HepG2 (cell line): Measurements from ENCODE around the gene PLEKHA3. TPM values are rescaled to one million over a fixed set of nuclear protein-coding genes. Genes with fewer than 3 reads are reported as not detected.

Experiments
- BHLHE40 ChIP-seq: IDR thresholded peaks from 2 replicates; pipeline ENCODE4 v1.6.1; 2011; ENCODE audit warnings: low read length, improper control_type of control experiment
- CEBPG ChIP-seq: IDR thresholded peaks from 2 replicates; pipeline ENCODE4 v1.6.1; 2016
- FOXA3 ChIP-seq: IDR thresholded peaks from 2 replicates; pipeline ENCODE4 v1.6.1; 2016; ENCODE audit warnings: missing genetic modification reagents, missing compliant biosample characterization
- FOXC1 ChIP-seq: sonication (generic); formaldehyde crosslinking; IDR thresholded peaks from 2 replicates; pipeline ENCODE4 v1.8.0; 2022; ENCODE audit warnings: mild to moderate bottlenecking, missing genetic modification reagents, borderline replicate concordance
- FOXJ3 ChIP-seq: sonication (generic); formaldehyde crosslinking; IDR thresholded peaks from 2 replicates; pipeline ENCODE4 v1.4.0; 2020; ENCODE audit warnings: missing genetic modification reagents, mild to moderate bottlenecking, borderline replicate concordance
- FOXP4 ChIP-seq: sonication (generic); formaldehyde crosslinking; IDR thresholded peaks from 2 replicates; pipeline ENCODE4 v1.4.0; 2020; ENCODE audit warnings: missing genetic modification reagents
- GABPA ChIP-seq, 2 experiments: IDR thresholded peaks; 2 replicates each; pipeline ENCODE4 v1.6.1; 2011 to 2016; ENCODE audit warnings: low read depth in 2 of 2, low read length in 1 of 2, missing biosample characterization in 1 of 2, missing genetic modification characterization in 1 of 2
- KDM3A ChIP-seq: IDR thresholded peaks from 2 replicates; pipeline ENCODE4 v1.6.1; 2018; ENCODE audit warnings: low read depth, missing compliant biosample characterization
- MIER3 ChIP-seq: IDR thresholded peaks from 2 replicates; pipeline ENCODE4 v1.6.1; 2016; ENCODE audit warnings: missing compliant biosample characterization, borderline replicate concordance
- NCOA2 ChIP-seq: sonication (generic); formaldehyde crosslinking; IDR thresholded peaks from 2 replicates; pipeline ENCODE4 v1.8.0; 2022; ENCODE audit warnings: inconsistent platforms
- NFIC ChIP-seq: IDR thresholded peaks from 2 replicates; pipeline ENCODE4 v1.6.1; 2012; ENCODE audit warnings: mild to moderate bottlenecking, low read length, inconsistent platforms
- NKX3-1 ChIP-seq: sonication (generic); formaldehyde crosslinking; IDR thresholded peaks from 2 replicates; pipeline ENCODE4 v1.5.0; 2020; ENCODE audit warnings: missing genetic modification reagents
- ONECUT2 ChIP-seq: sonication (generic); formaldehyde crosslinking; IDR thresholded peaks from 2 replicates; pipeline ENCODE4 v1.4.0; 2020; ENCODE audit warnings: missing genetic modification reagents
- PAXIP1 ChIP-seq: sonication (generic); formaldehyde crosslinking; conservative IDR thresholded peaks from 2 replicates; pipeline ENCODE4 v1.4.0; 2020; ENCODE audit warnings: mild to moderate bottlenecking, missing genetic modification reagents, moderate library complexity
- RXRB ChIP-seq: IDR thresholded peaks from 2 replicates; pipeline ENCODE4 v1.6.1; 2016; ENCODE audit warnings: borderline replicate concordance, missing genetic modification reagents, missing compliant biosample characterization
- SOX5 ChIP-seq: IDR thresholded peaks from 2 replicates; pipeline ENCODE4 v1.6.1; 2016; ENCODE audit warnings: borderline replicate concordance
- SSRP1 ChIP-seq: IDR thresholded peaks from 2 replicates; pipeline ENCODE4 v1.6.1; 2016; ENCODE audit warnings: control low read depth
- TARDBP ChIP-seq: sonication (generic); formaldehyde crosslinking; IDR thresholded peaks from 2 replicates; pipeline ENCODE4 v1.8.0; 2022; ENCODE audit warnings: mild to moderate bottlenecking, missing genetic modification reagents
- YEATS4 ChIP-seq: sonication (generic); formaldehyde crosslinking; IDR thresholded peaks from 2 replicates; pipeline ENCODE4 v1.4.0; 2020; ENCODE audit warnings: missing genetic modification reagents, borderline replicate concordance
- YY1 ChIP-seq: IDR thresholded peaks from 2 replicates; pipeline ENCODE4 v1.6.1; 2011; ENCODE audit warnings: low read length, low read depth, moderate library complexity, mild to moderate bottlenecking; ENCODE audit not compliant: insufficient read depth, insufficient replicate concordance
- ZNF33B ChIP-seq: sonication (generic); formaldehyde crosslinking; IDR thresholded peaks from 2 replicates; pipeline ENCODE4 v1.5.1; 2020; ENCODE audit warnings: mild to moderate bottlenecking, missing genetic modification reagents
- ZNF607 ChIP-seq: sonication (generic); formaldehyde crosslinking; IDR thresholded peaks from 2 replicates; pipeline ENCODE4 v1.5.1; 2020; ENCODE audit warnings: missing genetic modification reagents, mild to moderate bottlenecking, borderline replicate concordance
- ZNF891 ChIP-seq: sonication (generic); formaldehyde crosslinking; IDR thresholded peaks from 2 replicates; pipeline ENCODE4 v1.5.0; 2020; ENCODE audit warnings: mild to moderate bottlenecking, missing genetic modification reagents
- polyA plus RNA-seq, 8 experiments: library from polyadenylated mRNA; depleted of rRNA in 3 of 8; stranded (reverse) in 7 of 8; unstranded in 1 of 8; fragments of >200 nt; fragmentation: Illumina TruSeq in 4 of 8; extraction: Trizol in 4 of 8; gene quantifications; 2 replicates each; pipeline versions ENCODE4 v1.2.1 to v1.2.3, GENCODE V29; 2011 to 2016; ENCODE audit warnings: low read depth in 4 of 8, missing spikeins in 1 of 8, mixed read lengths in 1 of 8; ENCODE audit not compliant: insufficient read depth in 1 of 8
- total RNA-seq, 5 experiments: library from RNA; depleted of rRNA; stranded (reverse); fragments of >200 nt; fragmentation: Illumina TruSeq; extraction: Trizol; gene quantifications; 2 replicates each; pipeline ENCODE4 v1.2.3, GENCODE V29; 2016; ENCODE audit warnings: low read depth in 1 of 5

The PLEKHA3 gene
- total and polyA plus RNA-seq, 2 of the 13 experiments (the other 11 are each of a cell fraction or from before 2014, with no cell fraction given), result 11.7 to 23.1 TPM

- peak; percentile 53; the same call in 1 of the 2 replicates for TF ChIP-seq NKX3-1 (CRISPR knock-in tag)
- TF ChIP-seq NFIC, result peak; percentile 90
- TF ChIP-seq FOXP4 (CRISPR knock-in tag), result peak; percentile 12; the same call in 1 of the 2 replicates
- TF ChIP-seq ZNF891 (CRISPR knock-in tag), result no peak
- TF ChIP-seq ZNF33B, result no peak
- TF ChIP-seq PAXIP1 (CRISPR knock-in tag), result peak; percentile 96
- peak; percentile 85; the same call in 1 of the 2 replicates for TF ChIP-seq FOXJ3
- peak; percentile 17 for TF ChIP-seq YY1
- TF ChIP-seq RXRB (CRISPR knock-in tag), result peak; percentile 73; the same call in 1 of the 2 replicates
- TF ChIP-seq GABPA (IDR thresholded peaks at IDR 0.05; ENCODE audit: low read depth, low read length), result no peak
- peak; percentile 55; the same call in 1 of the 2 replicates for TF ChIP-seq GABPA (CRISPR knock-in tag; IDR thresholded peaks at IDR 0.05; ENCODE audit: low read depth)
- peak; percentile 49; the same call in 1 of the 2 replicates for TF ChIP-seq ZNF607 (CRISPR knock-in tag)
- 0 out of 2 replicates have a peak, but pooled peaks have one; percentile 28 for TF ChIP-seq KDM3A (CRISPR knock-in tag)
- peak; percentile 65; the same call in 1 of the 2 replicates for TF ChIP-seq SOX5 (CRISPR knock-in tag)
- TF ChIP-seq FOXC1 (CRISPR knock-in tag), result no peak
- TF ChIP-seq SSRP1 (CRISPR knock-in tag), result peak; percentile 38; the same call in 1 of the 2 replicates
- peak; percentile 97 for TF ChIP-seq ONECUT2
- peak; percentile 77 for TF ChIP-seq CEBPG
- TF ChIP-seq BHLHE40, result no peak
- peak; percentile 25; the same call in 1 of the 2 replicates for TF ChIP-seq TARDBP (CRISPR knock-in tag)
- peak; percentile 81 for TF ChIP-seq NCOA2 (CRISPR knock-in tag)
- TF ChIP-seq YEATS4, result peak; percentile 60
- TF ChIP-seq MIER3 (CRISPR knock-in tag), result 0 out of 2 replicates have a peak, but pooled peaks have one; percentile 67
- peak; percentile 87 for TF ChIP-seq FOXA3 (CRISPR knock-in tag)
Observed at GRCh38 chr2:178469219-178469849, 10.9 kb upstream of the PLEKHA3 start (continued).
